Activated T-cell treated with anti-CD3 and anti-CD28 coated beads for 1 hour (primary cell): ENCODE measurements around the gene ANKRD12.

Experiments
- DNase-seq: peaks from one replicate; pipeline ENCODE4 v3.0.0-alpha.2; 2020; ENCODE audit warnings: low read depth

The ANKRD12 gene

DNA sequence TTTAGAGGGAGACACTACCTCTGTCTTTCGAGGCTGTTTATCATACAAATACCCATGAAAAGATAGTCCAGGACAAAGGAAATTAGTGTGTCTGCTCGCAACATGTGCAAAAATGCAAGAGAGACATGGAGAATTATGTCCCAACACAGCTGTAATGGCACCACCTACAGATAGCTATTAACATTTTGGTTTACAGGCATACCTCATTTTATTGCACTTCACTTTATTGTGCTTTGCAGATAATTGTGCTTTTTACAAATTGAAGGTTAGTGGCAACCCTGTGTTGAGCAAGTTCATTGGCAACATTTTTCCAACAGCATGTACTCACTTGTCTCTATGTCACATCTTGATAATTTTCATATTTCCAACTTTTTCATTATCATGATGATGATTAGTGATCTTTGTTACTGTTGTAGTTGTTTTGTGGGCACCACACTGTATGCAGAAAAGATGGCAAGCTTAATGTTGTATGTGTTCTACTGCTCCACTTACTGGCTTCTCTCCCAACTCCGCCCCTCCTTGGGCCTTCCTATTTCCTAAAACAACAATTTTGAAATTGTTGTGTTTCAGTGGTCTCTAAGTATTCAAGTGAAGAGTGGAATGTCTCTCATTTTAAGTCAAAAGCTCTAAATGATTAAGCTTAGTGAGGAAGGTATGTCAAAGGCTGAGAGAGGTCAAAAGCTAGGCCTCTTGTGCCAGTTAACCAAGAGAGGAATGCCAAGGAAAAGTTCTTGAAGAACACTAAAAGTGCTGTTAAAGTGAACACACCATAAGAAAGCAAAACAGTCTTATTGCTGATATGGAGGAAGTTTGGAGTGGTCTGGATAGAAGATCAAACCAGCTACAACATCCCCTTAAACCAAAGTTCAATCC lies 52.0 kb downstream of the ANKRD12 start:
- DNase-seq = no peak

- no peak for DNase-seq
Measured at GRCh38 chr18:9189491-9189890, 52.9 kb downstream of the ANKRD12 start.

GRCh38 chr18:9191658-9192256 lies 55.2 kb downstream of the ANKRD12 start:
- DNase-seq = no peak

DNA sequence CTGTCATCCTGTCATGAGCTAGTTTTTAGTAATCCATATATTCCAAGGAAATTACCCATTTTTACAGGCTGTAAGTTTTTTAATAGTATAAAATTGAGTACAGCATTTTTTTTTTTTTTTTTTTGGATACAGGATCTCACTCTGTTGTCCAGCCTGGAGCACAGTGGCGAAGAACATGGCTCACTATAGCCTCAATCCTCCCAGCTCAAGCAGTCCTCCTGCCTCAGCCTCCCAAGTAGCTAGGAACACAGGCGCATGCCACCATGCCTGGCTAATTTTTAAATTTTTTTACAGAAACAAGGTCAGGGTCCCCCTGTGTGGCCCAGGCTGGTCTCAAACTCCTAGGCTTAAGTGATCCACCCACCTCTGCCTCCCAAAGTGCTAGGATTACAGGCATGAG lies 56.5 kb downstream of the ANKRD12 start:
- no peak for DNase-seq

DNA sequence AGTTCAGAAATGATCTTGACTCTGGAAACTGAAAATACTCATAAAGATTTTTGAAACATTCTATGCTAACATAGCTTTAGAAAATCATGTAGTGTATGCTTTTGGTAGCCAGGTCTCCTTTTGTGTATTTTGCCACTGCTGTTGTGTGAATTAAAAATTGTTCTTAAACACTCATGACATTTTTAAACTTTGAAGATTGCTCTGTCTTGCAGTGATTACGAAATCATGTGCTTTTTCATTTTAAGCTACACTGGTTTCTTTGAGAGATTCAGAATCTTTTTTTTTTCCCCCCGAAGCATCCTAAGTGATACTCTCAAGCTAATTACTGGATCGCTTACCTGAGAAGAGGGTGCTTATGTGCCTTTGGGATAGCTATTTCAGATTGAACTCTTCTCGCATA lies 60.0 kb downstream of the ANKRD12 start:
- no peak for DNase-seq

GRCh38 chr18:9199681-9200080 lies 63.1 kb downstream of the ANKRD12 start:
- no peak for DNase-seq

GRCh38 chr18:9201224-9201623 lies 64.6 kb downstream of the ANKRD12 start:
- DNase-seq = no peak

- no peak for DNase-seq
Measured at GRCh38 chr18:9204659-9205058, 68.1 kb downstream of the ANKRD12 start.

DNA sequence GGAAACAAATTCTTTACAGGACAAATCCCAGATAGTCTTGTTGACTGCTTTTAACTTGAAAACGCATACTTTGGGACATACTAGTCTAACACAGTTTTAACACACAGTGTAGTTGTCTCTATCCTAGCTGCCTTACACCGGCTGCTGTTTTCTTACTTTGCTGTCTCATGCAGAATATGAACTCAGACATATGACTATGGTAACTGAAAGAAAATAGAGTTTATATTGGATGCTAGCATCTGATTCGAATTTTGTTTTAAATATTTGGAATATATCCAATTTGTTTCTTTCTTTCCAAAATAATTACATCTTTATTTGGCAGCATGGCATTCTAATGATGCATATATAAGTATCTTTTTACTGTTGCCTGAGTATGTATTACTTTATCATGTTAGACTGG lies 69.8 kb downstream of the ANKRD12 start:
- no peak for DNase-seq

DNA sequence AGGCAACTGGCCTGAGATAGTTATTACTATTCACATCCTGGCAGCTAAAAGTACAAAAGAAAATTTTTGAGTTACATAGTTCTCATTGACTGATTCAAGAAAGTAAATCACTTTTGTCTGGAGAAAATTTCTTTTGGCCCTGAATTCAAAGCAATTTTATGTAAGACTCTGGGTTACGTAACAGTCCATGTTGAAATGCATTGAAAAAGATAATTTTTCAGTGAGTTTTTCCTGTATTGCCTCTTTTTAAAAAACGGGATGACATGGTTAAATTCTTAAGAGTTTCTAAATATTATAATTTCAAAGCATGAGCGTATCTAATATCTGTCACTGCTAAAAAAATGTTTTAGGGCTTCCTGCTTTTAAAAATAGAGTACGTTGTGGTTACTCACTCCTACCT lies 72.7 kb downstream of the ANKRD12 start:
- DNase-seq = no peak

- no peak for DNase-seq
Measured at GRCh38 chr18:9210966-9211365, 74.4 kb downstream of the ANKRD12 start.

- DNase-seq = no peak
Measured at GRCh38 chr18:9211955-9212354, 75.4 kb downstream of the ANKRD12 start.

GRCh38 chr18:9215221-9215933 lies 78.8 kb downstream of the ANKRD12 start:
- DNase-seq = no peak

GRCh38 chr18:9216459-9216858 lies 79.9 kb downstream of the ANKRD12 start:
- DNase-seq = no peak

DNA sequence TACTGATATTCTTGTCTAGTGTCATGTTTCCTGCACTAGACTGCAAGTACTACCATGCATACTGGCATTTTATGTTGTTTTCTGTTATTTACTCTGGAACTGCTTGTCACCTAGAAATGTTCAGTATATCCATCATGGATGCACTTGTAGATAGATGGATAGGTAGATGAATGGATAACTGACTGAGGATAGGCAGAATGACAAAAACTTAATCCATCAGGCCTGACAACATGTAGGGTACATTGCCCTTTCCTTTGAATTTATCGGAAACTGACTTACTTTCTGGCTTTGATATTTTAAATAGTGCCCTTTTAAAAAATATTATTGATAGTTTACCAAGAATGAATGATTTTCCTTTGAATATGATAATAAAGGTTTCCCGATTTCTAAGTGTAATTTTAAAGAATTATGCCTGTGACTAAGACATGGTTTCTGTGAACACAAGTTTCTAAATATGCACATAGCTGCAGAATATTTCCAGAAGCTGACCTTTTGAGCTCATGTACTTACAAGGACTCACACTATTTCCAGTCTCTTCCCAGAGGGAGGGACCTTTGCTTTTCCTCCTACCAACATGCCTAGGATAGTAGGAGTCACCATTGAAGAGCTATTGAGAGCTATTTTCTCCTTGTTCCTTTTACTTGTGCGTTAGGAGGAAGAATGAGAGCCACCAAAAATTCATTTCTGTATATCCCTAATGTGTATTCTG lies 81.3 kb downstream of the ANKRD12 start:
- no peak for DNase-seq

DNA sequence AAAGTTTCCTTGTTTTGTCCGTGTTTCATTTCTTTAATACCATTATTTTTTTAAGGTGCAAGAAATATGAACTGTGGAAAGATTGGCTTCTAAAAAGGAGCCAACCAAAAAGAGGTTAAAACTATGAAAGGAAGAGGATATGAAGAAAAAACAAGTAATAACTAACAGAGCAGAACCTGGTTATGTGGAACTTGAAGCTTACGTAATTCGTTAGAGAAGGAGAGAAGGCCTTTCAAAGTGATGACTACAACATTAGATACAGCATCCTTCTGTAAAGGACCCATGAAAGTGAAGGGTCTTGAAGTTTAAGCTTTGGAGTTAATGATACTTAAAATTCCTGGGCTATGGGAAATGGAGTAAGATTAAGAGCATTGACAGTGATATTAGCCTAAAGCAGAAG lies 84.5 kb downstream of the ANKRD12 start:
- DNase-seq = no peak

DNA sequence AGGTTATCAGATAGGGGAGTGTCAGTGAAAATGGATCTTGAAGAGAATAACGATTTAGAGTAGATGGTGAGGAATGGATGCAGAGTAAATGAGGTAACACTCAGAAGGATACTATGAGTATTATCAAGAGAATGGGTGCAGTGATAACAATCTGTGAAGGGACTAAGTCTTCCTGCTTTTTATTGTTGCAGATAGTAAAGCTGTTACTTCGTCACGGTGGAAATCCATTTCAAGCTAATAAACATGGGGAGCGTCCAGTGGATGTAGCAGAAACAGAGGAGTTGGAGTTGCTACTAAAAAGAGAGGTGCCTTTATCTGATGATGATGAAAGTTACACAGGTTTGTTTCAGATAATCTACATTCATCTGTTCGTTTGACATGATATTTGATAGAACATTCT lies 85.1 kb downstream of the ANKRD12 start:
- no peak for DNase-seq

DNA sequence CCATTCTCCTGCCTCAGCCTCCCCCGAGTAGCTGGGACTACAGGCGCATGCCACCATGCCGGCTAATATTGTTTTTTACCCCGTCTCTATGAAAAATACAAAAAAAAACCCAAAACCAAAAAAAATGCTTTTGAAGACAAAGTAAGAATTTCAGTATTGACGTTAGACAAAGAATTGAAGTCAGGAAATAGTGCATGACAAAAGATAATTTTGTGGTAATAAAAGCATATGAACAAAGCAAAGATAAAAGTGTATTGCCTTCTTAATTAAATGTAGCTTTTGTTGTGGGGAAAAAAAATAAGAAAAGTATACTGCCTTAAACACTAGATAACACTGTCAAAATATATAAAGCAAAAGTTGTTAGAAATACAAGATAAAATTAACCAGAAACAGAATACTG lies 86.8 kb downstream of the ANKRD12 start:
- no peak for DNase-seq

DNA sequence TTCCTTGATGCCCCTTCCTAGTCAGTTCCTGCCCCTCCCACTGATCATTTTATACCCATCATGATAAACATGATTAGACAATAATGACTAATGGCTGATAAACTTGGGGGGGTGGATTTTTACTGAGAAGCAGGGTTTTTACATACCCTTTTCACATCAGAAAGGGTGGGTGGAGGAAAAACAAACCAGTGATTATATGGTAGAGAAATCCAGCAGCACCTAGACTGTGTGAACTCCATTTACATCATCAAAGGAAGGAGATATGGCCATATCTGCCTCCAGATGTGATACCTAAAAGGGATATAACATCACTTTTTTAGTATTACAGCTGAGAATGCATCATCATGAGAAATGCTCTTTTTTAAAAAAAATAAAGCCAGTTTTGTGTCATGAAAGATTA lies 89.9 kb downstream of the ANKRD12 start:
- no peak for DNase-seq

- no peak for DNase-seq
Measured at GRCh38 chr18:9231852-9232486, 95.4 kb downstream of the ANKRD12 start.

DNA sequence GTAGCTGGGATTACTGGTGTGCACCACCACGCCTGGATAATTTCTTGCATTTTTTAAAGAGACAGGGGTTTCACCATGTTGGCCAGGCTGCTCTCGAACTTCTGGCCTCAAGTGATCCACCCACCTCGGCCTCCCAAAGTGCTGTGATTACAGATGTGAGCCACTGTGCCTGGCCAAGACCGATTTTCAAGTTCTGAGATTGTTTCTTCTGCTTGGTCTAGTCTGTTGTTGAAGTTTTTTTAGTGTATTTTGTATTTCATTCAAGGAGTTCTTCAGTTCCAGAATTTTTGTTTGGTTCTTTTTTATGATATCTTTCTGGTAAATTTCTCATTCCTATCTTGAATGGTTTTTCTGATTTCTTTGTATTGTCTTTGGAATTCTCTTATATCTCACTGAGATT lies 96.4 kb downstream of the ANKRD12 start:
- no peak for DNase-seq
